HG03439 (cell line): ENCODE measurements around the gene SUN1.
"Not testable (repeated sequence)": the region's sequence is repeated elsewhere in the genome, so short reads cannot be mapped to it uniquely, and the experiment has no call there.

Source experiments
- ATAC-seq: cut with Tn5 transposase; IDR thresholded peaks from one replicate; pipeline ENCODE4 v1.9.1; 2021; ENCODE audit warnings: mild to moderate bottlenecking, moderate library complexity; ENCODE audit not compliant: unreplicated experiment

SUN1 gene

GRCh38 chr7:853366-854117 lies 21.3 kb downstream of the SUN1 start:
- ATAC-seq = no peak

GRCh38 chr7:854118-854775 lies 22.0 kb downstream of the SUN1 start:
- no peak for ATAC-seq

- ATAC-seq = no peak
Measured at GRCh38 chr7:855686-856369, 23.6 kb downstream of the SUN1 start.

GRCh38 chr7:856444-857095 lies 24.3 kb downstream of the SUN1 start:
- no peak for ATAC-seq

- ATAC-seq = no peak
Measured at GRCh38 chr7:857661-858060, 25.4 kb downstream of the SUN1 start.

- ATAC-seq = no peak
Measured at GRCh38 chr7:859359-860030, 27.2 kb downstream of the SUN1 start.

- no peak for ATAC-seq
Measured at GRCh38 chr7:860149-860548, 27.9 kb downstream of the SUN1 start.

- ATAC-seq = no peak
Measured at GRCh38 chr7:861222-861621, 28.9 kb downstream of the SUN1 start.

- ATAC-seq = no peak
Measured at GRCh38 chr7:862157-862556, 29.9 kb downstream of the SUN1 start.

GRCh38 chr7:863106-863505 lies 30.8 kb downstream of the SUN1 start:
- ATAC-seq = no peak

GRCh38 chr7:865921-866320 lies 33.6 kb downstream of the SUN1 start:
- ATAC-seq = no peak

- no peak for ATAC-seq
Measured at GRCh38 chr7:867001-867405, 34.7 kb downstream of the SUN1 start.

- ATAC-seq = no peak
Measured at GRCh38 chr7:867406-868188, 35.3 kb downstream of the SUN1 start.

GRCh38 chr7:868189-868486 lies 35.9 kb downstream of the SUN1 start:
- no peak for ATAC-seq

GRCh38 chr7:869348-869747 lies 37.1 kb downstream of the SUN1 start:
- ATAC-seq = no peak

- no peak for ATAC-seq
Measured at GRCh38 chr7:871900-872537, 39.7 kb downstream of the SUN1 start.

GRCh38 chr7:872685-873084 lies 40.4 kb downstream of the SUN1 start:
- ATAC-seq = not testable (repeated sequence)

- ATAC-seq = no peak
Measured at GRCh38 chr7:873367-874002, 41.2 kb downstream of the SUN1 start.

- no peak for ATAC-seq
Measured at GRCh38 chr7:874031-874749, 41.9 kb downstream of the SUN1 start.
